ENCODE data around the gene UBLCP1.

DNA sequence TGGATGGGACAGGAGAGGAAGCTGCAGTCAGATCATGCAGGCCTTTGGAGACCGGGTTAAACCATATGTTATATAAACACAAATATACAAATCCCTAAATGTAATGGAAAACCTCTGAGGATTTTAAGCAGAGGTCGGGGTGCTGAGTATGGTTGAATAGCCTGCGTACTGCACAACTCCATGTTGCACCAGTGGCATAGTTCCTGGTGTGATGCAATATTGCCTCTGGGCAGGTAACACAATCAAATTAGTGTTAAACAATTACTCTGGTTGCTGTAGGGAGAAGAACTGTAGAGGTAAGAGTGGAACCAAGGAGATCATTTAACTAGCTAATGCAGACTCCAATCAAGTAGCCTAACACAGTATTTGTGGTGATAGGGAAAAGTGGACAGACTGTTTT is 32.4 kb upstream of the UBLCP1 start:
- TF ChIP-seq, protein P1, sequence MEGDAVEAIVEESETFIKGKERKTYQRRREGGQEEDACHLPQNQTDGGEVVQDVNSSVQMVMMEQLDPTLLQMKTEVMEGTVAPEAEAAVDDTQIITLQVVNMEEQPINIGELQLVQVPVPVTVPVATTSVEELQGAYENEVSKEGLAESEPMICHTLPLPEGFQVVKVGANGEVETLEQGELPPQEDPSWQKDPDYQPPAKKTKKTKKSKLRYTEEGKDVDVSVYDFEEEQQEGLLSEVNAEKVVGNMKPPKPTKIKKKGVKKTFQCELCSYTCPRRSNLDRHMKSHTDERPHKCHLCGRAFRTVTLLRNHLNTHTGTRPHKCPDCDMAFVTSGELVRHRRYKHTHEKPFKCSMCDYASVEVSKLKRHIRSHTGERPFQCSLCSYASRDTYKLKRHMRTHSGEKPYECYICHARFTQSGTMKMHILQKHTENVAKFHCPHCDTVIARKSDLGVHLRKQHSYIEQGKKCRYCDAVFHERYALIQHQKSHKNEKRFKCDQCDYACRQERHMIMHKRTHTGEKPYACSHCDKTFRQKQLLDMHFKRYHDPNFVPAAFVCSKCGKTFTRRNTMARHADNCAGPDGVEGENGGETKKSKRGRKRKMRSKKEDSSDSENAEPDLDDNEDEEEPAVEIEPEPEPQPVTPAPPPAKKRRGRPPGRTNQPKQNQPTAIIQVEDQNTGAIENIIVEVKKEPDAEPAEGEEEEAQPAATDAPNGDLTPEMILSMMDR (IDR thresholded peaks at IDR 0.05), result no peak
- TF ChIP-seq, protein P2, sequence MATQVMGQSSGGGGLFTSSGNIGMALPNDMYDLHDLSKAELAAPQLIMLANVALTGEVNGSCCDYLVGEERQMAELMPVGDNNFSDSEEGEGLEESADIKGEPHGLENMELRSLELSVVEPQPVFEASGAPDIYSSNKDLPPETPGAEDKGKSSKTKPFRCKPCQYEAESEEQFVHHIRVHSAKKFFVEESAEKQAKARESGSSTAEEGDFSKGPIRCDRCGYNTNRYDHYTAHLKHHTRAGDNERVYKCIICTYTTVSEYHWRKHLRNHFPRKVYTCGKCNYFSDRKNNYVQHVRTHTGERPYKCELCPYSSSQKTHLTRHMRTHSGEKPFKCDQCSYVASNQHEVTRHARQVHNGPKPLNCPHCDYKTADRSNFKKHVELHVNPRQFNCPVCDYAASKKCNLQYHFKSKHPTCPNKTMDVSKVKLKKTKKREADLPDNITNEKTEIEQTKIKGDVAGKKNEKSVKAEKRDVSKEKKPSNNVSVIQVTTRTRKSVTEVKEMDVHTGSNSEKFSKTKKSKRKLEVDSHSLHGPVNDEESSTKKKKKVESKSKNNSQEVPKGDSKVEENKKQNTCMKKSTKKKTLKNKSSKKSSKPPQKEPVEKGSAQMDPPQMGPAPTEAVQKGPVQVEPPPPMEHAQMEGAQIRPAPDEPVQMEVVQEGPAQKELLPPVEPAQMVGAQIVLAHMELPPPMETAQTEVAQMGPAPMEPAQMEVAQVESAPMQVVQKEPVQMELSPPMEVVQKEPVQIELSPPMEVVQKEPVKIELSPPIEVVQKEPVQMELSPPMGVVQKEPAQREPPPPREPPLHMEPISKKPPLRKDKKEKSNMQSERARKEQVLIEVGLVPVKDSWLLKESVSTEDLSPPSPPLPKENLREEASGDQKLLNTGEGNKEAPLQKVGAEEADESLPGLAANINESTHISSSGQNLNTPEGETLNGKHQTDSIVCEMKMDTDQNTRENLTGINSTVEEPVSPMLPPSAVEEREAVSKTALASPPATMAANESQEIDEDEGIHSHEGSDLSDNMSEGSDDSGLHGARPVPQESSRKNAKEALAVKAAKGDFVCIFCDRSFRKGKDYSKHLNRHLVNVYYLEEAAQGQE (IDR thresholded peaks at IDR 0.05), result no peak
- TF ChIP-seq POLR2A (IDR thresholded peaks at IDR 0.05; ENCODE audit: low read length) (no peak), NR3C1 (IDR thresholded peaks at IDR 0.05) (no peak), RCOR1 (IDR thresholded peaks at IDR 0.05; ENCODE audit: low read depth, low read length) (no peak), RFX5 (IDR thresholded peaks at IDR 0.05) (no peak), PHF8 (IDR thresholded peaks at IDR 0.05; ENCODE audit: borderline replicate concordance, low read depth) (no peak)
- TF ChIP-seq, protein P3, sequence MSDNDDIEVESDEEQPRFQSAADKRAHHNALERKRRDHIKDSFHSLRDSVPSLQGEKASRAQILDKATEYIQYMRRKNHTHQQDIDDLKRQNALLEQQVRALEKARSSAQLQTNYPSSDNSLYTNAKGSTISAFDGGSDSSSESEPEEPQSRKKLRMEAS (IDR thresholded peaks at IDR 0.05), result no peak
